Fibroblast of skin of right quadriceps (primary cell): ENCODE data around the gene UNC45A.
"Not testable (repeated sequence)": the region's sequence is repeated elsewhere in the genome, so short reads cannot be mapped to it uniquely, and the experiment has no call there.

ENCODE experiments used
- DNase-seq: peaks from one replicate; pipeline ENCODE4 v3.0.0-alpha.2; 2013

Gene UNC45A

GRCh38 chr15:90903733-90904536 is 31.1 kb upstream of the UNC45A start:
- no peak for DNase-seq

DNA sequence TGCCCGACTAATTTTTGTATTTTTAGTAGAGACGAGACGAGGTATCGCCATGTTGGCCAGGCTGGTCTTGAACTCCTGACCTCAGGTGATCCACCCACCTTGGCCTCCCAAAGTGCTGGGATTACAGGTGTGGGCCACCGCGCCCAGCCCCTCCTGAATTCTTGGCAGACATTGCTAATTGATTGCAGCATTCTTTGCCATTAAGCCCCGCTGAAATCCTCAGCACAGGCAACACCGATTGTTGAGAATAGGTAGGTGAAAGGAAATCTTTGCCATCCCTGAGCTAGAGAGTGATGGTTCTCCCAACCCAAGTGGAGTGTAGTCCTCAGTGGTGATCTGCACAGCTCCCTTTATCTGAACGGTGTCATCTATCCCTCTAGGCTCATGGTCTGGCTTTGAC is 30.3 kb upstream of the UNC45A start:
- DNase-seq: no peak

GRCh38 chr15:90905306-90906180 is 29.5 kb upstream of the UNC45A start:
- DNase-seq: no peak

GRCh38 chr15:90906181-90906849 is 28.8 kb upstream of the UNC45A start:
- no peak for DNase-seq

DNA sequence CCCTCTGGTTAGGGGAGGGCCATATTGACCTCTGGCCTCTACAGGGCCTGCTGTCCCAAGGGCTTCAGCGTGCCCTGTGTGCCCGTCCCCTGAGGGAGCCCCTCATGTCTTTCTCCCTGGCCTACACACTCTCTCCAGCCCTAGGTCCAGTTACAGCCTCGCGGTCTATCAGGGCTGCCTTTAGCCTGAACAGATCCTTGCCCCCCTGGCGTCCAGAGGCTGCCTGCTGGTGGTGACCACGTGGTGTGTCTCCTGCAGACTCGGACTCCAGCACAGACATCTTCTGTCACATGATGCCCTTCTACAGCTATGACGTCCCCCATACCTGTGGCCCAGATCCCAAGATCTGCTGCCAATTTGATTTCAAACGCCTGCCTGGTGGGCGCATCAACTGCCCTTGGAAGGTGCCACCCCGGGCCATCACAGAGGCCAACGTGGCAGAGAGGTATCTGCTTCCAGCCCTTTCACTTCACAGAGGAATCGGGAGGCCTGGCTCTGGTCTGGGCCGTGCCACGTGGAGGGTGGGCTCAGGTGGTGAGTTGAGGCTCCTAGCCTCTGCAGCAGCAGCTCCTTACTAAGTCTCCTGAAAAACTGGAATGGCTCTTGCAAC is 27.9 kb upstream of the UNC45A start:
- no peak for DNase-seq

DNA sequence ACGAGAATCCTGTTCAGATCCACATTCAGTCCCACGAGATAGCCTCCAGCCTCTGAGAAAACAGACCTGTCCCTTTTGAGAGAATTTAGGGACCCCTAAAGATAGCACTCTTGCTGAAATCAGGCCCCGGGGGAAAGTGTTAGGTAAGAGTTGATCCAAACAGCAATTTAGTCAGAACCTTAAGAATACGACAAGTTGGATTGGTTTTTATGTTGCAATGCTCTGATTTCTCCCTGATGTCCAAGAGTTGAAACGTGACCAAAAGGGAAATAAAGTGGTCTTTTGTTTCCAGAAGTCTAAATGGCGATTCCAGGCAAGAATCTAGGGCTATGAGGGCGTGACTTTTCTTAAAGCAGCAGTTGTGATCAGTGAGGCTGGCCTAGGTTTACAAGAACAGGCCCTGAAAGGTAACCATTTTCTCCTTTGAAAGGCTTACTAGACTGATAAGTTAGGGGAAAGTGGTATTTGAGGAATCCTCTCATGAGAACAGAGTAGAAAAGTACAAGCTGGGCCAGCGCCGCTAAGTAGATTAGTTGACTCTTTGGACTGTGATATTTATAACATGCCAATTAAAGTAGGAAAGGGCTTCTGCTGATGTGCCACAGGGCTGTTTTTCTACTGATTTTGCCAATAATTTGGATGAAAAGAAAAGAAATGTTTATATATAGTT is 27.1 kb upstream of the UNC45A start:
- DNase-seq: no peak

GRCh38 chr15:90909449-90909848 is 25.6 kb upstream of the UNC45A start:
- not testable (repeated sequence) for DNase-seq

- no peak for DNase-seq
Observed at GRCh38 chr15:90909976-90910375, 25.1 kb upstream of the UNC45A start.

- no peak for DNase-seq
Observed at GRCh38 chr15:90910441-90911301, 24.4 kb upstream of the UNC45A start.

DNA sequence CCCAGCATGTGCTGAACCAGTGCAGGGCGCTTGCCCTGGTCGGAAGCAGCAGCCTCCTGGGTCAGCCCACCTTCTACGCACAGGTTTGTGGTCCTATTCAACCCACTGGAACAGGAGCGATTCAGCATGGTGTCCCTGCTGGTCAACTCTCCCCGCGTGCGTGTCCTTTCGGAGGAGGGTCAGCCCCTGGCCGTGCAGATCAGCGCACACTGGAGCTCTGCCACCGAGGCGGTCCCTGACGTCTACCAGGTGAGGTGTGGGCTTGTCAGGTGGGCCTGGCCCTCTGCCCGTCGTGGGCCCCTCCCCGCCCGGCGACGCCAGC is 23.8 kb upstream of the UNC45A start:
- DNase-seq: no peak

GRCh38 chr15:90911906-90912769 is 22.9 kb upstream of the UNC45A start:
- no peak for DNase-seq

DNA sequence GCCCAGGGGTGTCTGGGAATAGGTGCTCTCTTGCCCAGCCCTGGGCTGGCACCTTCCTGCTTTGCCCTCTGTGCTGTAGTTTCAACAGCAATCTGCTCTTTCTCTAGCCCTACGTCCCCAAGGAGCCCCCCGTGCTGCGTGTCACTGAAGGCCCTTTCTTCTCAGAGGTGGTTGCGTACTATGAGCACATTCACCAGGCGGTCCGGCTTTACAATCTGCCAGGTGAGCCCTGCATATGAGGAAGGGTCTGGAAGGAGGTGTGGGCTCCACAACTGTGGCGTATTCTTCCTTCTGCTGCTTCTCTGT is 22.4 kb upstream of the UNC45A start:
- no peak for DNase-seq

DNA sequence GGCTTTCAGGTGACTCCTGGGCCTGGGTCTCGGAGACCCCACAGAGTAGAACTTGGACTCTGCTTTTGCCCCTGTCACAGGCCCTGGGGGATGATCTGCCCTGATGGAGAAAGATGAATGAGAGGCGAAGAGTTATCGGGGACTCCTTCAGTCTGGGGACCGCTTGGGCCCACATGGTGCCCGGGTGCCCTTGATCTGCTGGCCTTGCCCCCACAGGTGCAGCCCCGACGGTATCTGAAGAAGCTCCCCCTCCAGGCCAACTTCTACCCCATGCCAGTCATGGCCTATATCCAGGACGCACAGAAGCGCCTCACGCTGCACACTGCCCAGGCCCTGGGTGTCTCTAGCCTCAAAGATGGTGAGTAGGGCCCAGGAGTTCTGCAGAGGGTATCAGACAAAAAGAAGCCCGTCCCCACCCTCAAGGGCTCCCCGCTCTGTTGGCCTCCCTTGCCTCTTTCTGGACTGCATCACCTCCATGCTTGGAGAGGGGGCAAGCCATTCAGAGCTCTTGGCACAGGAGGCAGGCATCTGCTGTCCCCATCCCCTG is 21.6 kb upstream of the UNC45A start:
- no peak for DNase-seq

DNA sequence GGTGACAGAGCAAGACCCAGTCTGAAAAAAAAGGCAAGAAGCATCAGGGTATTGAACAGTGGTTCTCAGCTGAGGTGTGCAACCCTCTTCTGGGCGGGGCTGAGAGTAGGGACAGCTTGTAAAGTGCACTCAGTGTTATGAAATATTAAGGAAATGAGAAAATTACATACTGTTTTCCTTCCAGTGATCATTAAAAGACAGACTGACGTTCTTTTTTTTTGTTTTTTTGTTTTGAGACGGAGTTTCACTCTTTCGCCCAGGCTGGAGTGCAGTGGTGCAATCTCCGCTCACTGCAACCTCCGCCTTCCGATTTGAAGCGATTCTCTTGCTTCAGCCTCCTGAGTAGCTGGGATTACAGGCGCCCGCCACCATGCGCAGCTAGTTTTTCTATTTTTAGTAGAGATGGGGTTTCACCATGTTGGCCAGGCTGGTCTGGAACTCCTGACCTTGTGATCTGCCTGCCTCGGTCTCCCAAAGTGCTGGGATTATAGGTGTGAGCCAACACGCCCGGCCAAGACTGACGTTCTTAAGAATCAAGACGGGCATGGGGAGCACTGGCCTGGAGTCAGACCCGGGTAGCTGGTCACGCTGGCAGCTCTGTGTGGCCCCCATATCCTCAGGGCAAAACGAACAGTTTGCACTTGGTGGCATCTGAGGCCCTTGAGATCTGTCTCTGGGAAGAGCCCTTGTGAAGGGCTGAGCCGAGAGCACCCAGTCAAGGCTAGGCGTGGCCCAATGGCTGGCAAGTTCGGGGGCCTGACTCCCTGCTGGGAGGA is 20.6 kb upstream of the UNC45A start:
- no peak for DNase-seq

DNA sequence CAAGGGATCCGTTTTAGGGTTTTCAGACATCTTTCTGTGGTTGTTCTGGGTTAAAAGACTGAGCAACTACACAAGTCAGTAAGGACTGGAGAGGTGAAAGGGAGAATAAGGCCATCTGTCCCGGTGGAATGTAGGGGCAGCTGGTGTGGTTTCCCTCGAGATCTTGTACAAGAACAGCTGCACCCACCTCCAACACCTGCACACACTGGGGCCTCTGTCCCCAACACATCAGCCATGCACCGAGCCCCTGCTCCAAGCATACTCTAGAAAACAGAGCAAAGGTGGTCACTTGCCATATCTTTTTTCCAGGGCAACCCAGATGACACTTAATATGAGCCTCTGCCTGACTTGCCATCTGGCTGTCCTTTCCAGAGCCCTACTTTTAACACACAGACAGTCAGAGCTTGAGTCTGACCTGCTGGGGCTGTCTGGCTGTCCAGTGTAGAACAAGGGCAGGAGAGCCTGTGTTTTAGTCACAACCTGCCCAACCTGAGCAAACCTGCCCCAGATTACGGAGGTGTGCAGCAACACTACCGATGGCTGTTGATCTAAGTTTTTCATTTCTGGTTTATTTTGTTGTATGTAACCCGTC is 19.8 kb upstream of the UNC45A start:
- no peak for DNase-seq

DNA sequence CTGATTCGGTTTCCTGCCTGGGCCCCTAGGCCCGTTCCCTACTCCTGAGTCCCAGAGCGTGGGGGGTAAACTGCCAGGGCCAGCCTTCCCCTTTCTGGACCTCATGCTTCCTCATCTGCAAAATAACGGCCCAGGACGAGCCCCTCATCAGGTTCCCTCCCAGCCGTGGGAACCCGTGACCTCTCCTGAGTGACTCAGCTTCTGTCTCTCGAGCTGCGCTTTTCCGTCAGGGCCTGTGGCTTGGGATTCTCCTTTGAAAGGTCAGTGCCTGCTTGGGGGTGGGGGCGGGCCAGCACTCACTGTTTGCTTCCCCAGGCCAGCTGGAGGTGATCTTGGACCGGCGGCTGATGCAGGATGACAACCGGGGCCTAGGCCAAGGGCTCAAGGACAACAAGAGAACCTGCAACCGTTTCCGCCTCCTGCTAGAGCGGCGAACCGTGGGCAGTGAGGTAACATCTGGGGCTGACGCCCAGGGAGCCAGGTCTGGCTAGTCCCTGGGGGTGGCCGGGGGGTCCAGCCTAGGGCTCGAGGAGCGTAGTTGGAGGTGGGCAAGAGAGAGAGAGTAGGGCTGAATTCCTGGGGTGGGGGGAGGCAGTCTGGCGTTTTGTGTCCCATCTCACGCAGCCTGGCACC is 19.2 kb upstream of the UNC45A start:
- DNase-seq: no peak

DNA sequence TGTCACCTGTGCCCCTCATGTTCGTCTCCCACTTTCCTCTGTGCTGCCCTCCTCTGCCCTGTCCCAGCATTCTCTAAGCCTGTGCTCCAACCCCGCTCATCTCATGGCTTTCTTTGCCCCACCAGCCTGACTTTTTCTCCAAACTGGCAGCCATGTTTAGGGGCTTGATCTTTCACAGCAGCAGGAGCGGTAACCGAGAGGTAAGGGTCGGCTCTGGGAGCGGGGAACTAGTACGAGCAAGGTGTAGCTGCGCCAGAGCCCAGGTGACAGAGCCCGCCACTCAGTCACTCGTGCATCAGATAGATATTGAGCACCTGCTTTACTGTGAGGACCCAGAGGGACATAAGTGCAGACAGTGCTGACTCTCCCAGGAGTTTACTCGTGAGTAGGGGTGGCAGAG is 18.6 kb upstream of the UNC45A start:
- no peak for DNase-seq

GRCh38 chr15:90917569-90917968 is 17.5 kb upstream of the UNC45A start:
- DNase-seq: no peak
